Body of pancreas (tissue), 4 donors: ENCODE measurements around the gene SCFD2. TPM values are rescaled to one million over a fixed set of nuclear protein-coding genes. Genes with fewer than 3 reads are reported as not detected.

Experiments used
- ATAC-seq: fragments of 150-250 bp; one replicate; pipeline ENCODE4 v1.9.1; 2016
- DNase-seq, 4 donors: peaks; one replicate each; pipeline ENCODE4 v3.0.0-alpha.2; 2019
- H3K27ac ChIP-seq, 4 donors: fragments of 200-600 bp; sonication (generic); 1 replicate in 3 of 4; 2 replicates in 1 of 4; pipeline versions ENCODE4 v1.5.1 to v1.6.1; 2016 to 2019; ENCODE audit warnings: mild to moderate bottlenecking in 1 of 4, mixed read lengths in 1 of 4, moderate library complexity in 1 of 4
- H3K27me3 ChIP-seq, 2 donors: fragments of 200-600 bp; sonication (generic); one replicate each; pipeline ENCODE4 v1.6.0; 2016; ENCODE audit warnings: mild to moderate bottlenecking in 1 of 2
- H3K36me3 ChIP-seq, 2 donors: fragments of 200-600 bp; sonication (generic); replicated peaks in 1 of 2; 2 replicates each; pipeline ENCODE4 v1.5.1; 2016; ENCODE audit warnings: low read depth in 2 of 2; ENCODE audit not compliant: insufficient read depth in 1 of 2
- H3K4me1 ChIP-seq: fragments of 200-600 bp; sonication (generic); one replicate; pipeline ENCODE4 v1.6.0; 2016
- H3K4me3 ChIP-seq, 2 donors: fragments of 200-600 bp; sonication (generic); 1 replicate in 1 of 2; 2 replicates in 1 of 2; pipeline ENCODE4 v1.5.1; 2016 to 2019
- H3K9me3 ChIP-seq, 3 donors: fragments of 200-600 bp; sonication (generic); 1 replicate in 2 of 3; 2 replicates in 1 of 3; pipeline ENCODE4 v1.5.1; 2016
- CTCF ChIP-seq, 7 experiments: fragments of 450-650 bp in 4 of 7; fragments of 200-600 bp in 3 of 7; sonication (generic) in 3 of 7; IDR thresholded peaks; one replicate each; pipeline ENCODE4 v1.5.1; 2016 to 2019; ENCODE audit warnings: antibody characterized with exemption in 7 of 7
- POLR2A ChIP-seq, 3 donors: fragments of 450-650 bp; IDR thresholded peaks; one replicate each; pipeline ENCODE4 v1.6.1; 2016; ENCODE audit warnings: antibody characterized with exemption in 3 of 3, mild to moderate bottlenecking in 2 of 3
- WGBS, 2 donors: methylation state at CpG; one replicate each; pipeline ENCODE4 v1.1.5; 2017; 5-methylcytosine and 5-hydroxymethylcytosine counted together
- intact Hi-C: fragments of 100-400 bp; cut with DNase I; formaldehyde crosslinking; loops from one replicate; pipeline ENCODE4 v1.15.1; 2023
- total RNA-seq, 2 donors: library from RNA; depleted of rRNA; stranded (reverse); fragments of >200 nt; gene quantifications; one replicate each; pipeline ENCODE4 v1.1.0, GENCODE V29; 2016

The SCFD2 gene
- total RNA-seq, 2 donors from 2014 or later, result 17.9 to 53.7 TPM

DNA sequence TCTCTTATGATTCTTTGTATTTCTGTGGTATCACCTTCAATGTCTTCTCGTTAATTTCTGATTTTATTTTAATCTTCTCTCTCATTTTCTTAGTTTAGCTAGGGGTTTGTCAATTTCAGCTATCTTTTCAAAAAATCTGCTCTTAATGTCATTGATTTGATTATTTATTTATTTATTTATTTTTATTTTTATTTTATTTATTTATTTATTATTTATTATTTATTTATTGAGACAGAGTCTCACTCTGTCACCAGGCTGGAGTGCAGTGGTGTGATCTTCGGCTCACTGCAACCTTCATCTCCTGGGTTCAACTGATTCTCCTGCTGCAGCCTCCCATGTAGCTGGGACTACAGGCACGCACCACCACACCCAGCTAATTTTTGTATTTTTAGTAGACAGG is 194.1 kb downstream of the SCFD2 start:
- DNase-seq, result no peak
- 92 to 98% methylated on average over 3 of the region's 3 CpGs for WGBS, 2 donors
- ATAC-seq, result no peak
- Histone ChIP-seq H3K27me3 (no peaks in the 10 kb centered on the region), H3K27ac (no peak overlapping the region), H3K4me1 (no peaks in the 10 kb centered on the region), H3K4me3 (no peak overlapping the region), H3K36me3 (no peaks in the 10 kb centered on the region), H3K9me3 (no peaks in the 10 kb centered on the region)
- no peak for TF ChIP-seq CTCF (IDR thresholded peaks at IDR 0.05)
- TF ChIP-seq POLR2A (IDR thresholded peaks at IDR 0.05), result no peak
- intact Hi-C loops, result no loop called here

DNA sequence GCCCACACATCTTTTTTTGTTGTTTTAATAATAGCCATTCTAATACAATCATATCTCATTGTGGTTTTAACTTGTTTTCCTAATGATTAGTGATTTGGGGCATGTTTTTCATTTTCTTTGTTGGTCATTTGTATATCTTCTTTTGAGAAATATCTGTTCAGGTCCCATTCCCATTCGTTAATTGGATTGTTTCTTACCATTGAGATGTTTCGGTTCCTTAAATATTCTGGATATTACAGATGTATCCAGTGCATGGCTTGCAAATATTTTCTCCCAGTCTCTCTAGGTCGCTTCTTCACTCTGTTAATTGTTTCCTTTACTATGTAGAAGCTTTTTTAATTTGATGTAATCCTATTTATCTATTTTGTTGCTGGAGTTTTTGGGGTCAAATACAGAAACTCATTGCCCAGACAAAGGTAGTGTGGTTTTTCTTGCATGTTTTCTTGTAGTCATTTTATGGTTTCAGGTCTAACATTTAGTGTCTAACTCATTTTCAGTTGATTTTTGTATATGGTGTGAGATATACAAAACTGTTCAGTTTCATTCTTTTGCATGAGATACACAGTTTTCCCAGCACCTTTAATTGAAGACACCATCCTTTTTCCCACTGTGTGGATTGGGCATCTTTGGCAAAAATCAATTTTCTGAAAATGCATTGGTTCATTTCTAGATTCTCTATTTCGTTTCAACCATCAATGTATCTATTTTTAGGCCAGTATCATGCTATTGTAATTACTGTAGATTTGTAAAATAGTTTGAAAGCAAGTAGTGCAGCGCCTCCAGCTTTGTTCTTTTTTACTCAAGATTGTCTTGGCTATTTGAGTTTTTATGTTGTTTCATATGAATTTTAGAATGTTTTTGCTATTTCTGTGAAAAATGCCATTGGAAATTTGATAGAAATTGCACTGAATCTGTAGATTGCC is 195.9 kb downstream of the SCFD2 start:
- no peaks in the 10 kb centered on the region for H3K36me3 ChIP-seq
- no peaks in the 10 kb centered on the region for H3K9me3 ChIP-seq
- no peak for ATAC-seq
- no peak overlapping the region for H3K4me3 ChIP-seq
- intact Hi-C loops, result no loop called here
- DNase-seq, result no peak
- H3K27me3 ChIP-seq, result no peaks in the 10 kb centered on the region
- TF ChIP-seq POLR2A (IDR thresholded peaks at IDR 0.05), result no peak
- no peak overlapping the region for H3K27ac ChIP-seq
- 86 to 89% methylated on average over 5 of the region's 5 CpGs for WGBS, 2 donors
- H3K4me1 ChIP-seq, result no peaks in the 10 kb centered on the region

DNA sequence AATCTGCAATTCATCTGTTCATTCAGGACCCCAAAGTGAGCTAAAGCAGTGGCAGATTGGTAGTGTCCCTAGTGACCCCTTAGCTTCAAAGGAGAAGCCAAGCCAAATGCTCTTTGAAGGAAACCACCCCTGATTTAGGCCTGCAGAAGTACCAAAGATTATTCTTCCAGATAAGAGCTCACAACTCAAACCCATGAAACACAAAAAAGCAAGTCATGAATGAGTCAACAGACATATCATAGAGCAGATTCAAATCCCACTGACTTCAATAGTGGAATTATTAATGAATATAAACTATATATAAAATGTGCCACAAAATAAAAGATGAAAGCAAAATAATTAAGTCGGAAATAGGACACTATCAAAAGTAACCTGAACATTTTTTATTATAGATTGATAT is 197.6 kb downstream of the SCFD2 start:
- no peak overlapping the region for H3K4me3 ChIP-seq
- intact Hi-C loops, result no loop called here
- H3K36me3 ChIP-seq, result no peaks in the 10 kb centered on the region
- 87 to 93% methylated on average over 1 of the region's 1 CpG for WGBS, 2 donors
- H3K4me1 ChIP-seq, result no peaks in the 10 kb centered on the region
- ATAC-seq (no peak), DNase-seq (no peak)
- H3K9me3 ChIP-seq, result no peaks in the 10 kb centered on the region
- TF ChIP-seq POLR2A (IDR thresholded peaks at IDR 0.05) (no peak), CTCF (IDR thresholded peaks at IDR 0.05) (no peak)
- H3K27ac ChIP-seq, result no peak overlapping the region
- no peaks in the 10 kb centered on the region for H3K27me3 ChIP-seq

- no peaks in the 10 kb centered on the region for H3K36me3 ChIP-seq
- H3K27me3 ChIP-seq, result no peaks in the 10 kb centered on the region
- no peaks in the 10 kb centered on the region for H3K9me3 ChIP-seq
- intact Hi-C loops, result no loop called here
- peaks cover 6% of the 10 kb centered on the region for H3K4me1 ChIP-seq
- no peak for ATAC-seq
- TF ChIP-seq CTCF (IDR thresholded peaks at IDR 0.05) (no peak), POLR2A (IDR thresholded peaks at IDR 0.05) (no peak)
- no peak for DNase-seq
- whole genome bisulfite sequencing, 2 donors, result 73 to 75% methylated on average over 2 of the region's 2 CpGs
- no peak overlapping the region for H3K4me3 ChIP-seq
- no peak overlapping the region for H3K27ac ChIP-seq
Observed at GRCh38 chr4:53162969-53163368, 202.9 kb downstream of the SCFD2 start.

DNA sequence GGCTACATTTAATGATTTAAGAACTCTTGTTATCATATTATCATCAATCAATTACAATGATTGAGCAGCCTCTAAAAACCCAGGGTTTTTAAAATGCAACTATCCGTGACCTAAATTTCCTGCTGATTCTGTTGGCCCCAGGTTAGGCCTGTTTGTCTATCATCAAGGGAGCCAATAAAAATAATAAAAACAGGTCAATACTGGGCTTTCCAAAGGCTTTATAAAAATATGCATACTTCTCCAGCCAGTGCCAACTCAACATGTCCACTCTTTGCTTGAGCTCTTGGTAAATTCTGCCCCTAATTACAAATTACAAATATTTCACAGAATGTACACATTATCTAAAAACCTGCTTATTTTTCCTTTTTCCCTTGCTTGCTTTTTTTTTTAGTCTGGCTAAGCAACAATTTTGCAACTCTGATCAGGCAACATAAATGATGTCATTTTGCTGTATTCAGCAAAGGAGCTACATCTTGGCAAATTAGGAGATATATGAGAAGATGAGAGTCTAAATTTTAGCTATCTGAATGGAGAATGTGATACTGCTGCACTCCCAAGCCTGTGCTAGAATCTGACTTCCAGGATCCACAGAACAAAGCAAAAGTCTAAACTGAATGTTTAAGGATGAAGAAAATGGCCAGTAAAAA is 204.0 kb downstream of the SCFD2 start:
- Histone ChIP-seq H3K9me3 (no peaks in the 10 kb centered on the region), H3K4me1 (peaks cover 6% of the 10 kb centered on the region), H3K27me3 (no peaks in the 10 kb centered on the region), H3K36me3 (no peaks in the 10 kb centered on the region), H3K27ac (no peak overlapping the region), H3K4me3 (no peak overlapping the region)
- intact Hi-C loops, result no loop called here
- 72 to 78% methylated on average over 1 of the region's 1 CpG for WGBS, 2 donors
- DNase-seq (no peak), ATAC-seq (no peak)
- TF ChIP-seq CTCF (IDR thresholded peaks at IDR 0.05) (no peak), POLR2A (IDR thresholded peaks at IDR 0.05) (no peak)
